Neural crest cell (in vitro differentiated cells): ENCODE results near the gene PARL. TPM values are rescaled to one million over a fixed set of nuclear protein-coding genes. Genes with fewer than 3 reads are reported as not detected.
"Not testable (repeated sequence)": the region's sequence is repeated elsewhere in the genome, so short reads cannot be mapped to it uniquely, and the experiment has no call there.

ENCODE experiments used
- DNase-seq: peaks from one replicate; pipeline ENCODE4 v3.0.0; 2021; ENCODE audit warnings: low read depth, mixed read lengths, low spot score
- H3K27ac Mint-ChIP-seq: one replicate; pipeline ENCODE4 v1.8.0; 2021; ENCODE audit warnings: mild to moderate bottlenecking, mixed read lengths; ENCODE audit not compliant: unreplicated experiment
- H3K27me3 Mint-ChIP-seq: 2 replicates; pipeline ENCODE4 v1.8.0; 2021; ENCODE audit warnings: low read depth, mild to moderate bottlenecking, mixed read lengths
- H3K36me3 Mint-ChIP-seq: 2 replicates; pipeline ENCODE4 v1.8.0; 2021; ENCODE audit warnings: low read depth, mild to moderate bottlenecking, mixed read lengths
- H3K4me1 Mint-ChIP-seq: 2 replicates; pipeline ENCODE4 v1.8.0; 2021; ENCODE audit warnings: mixed read lengths
- H3K4me3 Mint-ChIP-seq: one replicate; pipeline ENCODE4 v1.8.0; 2021; ENCODE audit warnings: mild to moderate bottlenecking, mixed read lengths
- H3K9me3 Mint-ChIP-seq: 2 replicates; pipeline ENCODE4 v1.8.0; 2021; ENCODE audit warnings: mixed read lengths
- total RNA-seq: library from RNA; stranded (reverse); gene quantifications from 2 replicates; pipeline ENCODE4 v1.2.1, GENCODE V29; 2021
- TF ChIP-seq, protein P1 (sequence below): fragments of 200-600 bp; sonication (generic); conservative IDR thresholded peaks from 2 replicates; pipeline ENCODE4 v1.5.0; 2021; ENCODE audit warnings: antibody characterized with exemption, mild to moderate bottlenecking

The PARL gene
- total RNA-seq, 1 donor from 2014 or later = 70.4 TPM

DNA sequence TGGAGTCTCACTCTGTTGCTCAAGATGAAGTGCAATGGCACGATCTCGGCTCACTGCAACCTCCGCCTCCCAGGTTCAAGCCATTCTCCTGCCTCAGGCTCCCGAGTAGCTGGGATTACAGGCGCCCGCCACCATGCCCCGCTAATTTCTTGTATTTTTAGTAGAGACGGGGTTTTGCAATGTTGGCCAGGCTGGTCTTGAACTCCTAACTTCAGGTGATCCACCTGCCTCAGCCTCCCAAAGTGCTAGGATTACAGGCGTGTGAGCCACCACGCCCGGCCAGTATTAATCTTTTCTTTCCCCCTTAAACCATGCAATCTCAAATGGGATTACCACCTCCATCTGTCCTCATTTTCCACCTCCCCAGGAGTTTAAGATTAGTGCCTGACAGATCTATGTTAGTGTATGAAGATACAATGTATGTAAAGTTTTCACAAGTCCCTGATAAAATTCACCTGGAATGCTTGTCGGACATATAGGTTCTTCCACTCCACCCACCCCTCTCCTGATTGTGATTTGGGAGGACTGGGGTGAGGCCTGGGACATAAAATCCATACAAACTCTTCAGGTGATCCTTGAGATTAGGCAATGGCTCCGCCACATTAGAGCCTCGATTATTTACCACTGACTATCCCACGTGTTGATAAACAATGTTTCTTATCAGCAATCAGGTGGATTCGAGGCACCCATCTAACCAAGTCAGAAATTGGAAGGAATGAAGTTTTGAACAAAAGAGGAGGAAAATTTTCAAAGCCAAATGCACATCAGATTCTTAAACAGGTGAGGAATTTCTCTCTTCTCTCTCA is 1.2 kb downstream of the PARL start:
- Mint-ChIP-seq H3K9me3 (no peaks in the 10 kb centered on the region), H3K4me3 (peak overlapping the region; percentile 98), H3K36me3 (no peaks in the 10 kb centered on the region), H3K4me1 (peaks cover 32% of the 10 kb centered on the region), H3K27me3 (peaks cover 9% of the 10 kb centered on the region), H3K27ac (no peak overlapping the region)
- DNase-seq = no peak
- TF ChIP-seq, protein P1, sequence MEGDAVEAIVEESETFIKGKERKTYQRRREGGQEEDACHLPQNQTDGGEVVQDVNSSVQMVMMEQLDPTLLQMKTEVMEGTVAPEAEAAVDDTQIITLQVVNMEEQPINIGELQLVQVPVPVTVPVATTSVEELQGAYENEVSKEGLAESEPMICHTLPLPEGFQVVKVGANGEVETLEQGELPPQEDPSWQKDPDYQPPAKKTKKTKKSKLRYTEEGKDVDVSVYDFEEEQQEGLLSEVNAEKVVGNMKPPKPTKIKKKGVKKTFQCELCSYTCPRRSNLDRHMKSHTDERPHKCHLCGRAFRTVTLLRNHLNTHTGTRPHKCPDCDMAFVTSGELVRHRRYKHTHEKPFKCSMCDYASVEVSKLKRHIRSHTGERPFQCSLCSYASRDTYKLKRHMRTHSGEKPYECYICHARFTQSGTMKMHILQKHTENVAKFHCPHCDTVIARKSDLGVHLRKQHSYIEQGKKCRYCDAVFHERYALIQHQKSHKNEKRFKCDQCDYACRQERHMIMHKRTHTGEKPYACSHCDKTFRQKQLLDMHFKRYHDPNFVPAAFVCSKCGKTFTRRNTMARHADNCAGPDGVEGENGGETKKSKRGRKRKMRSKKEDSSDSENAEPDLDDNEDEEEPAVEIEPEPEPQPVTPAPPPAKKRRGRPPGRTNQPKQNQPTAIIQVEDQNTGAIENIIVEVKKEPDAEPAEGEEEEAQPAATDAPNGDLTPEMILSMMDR = no peak

DNA sequence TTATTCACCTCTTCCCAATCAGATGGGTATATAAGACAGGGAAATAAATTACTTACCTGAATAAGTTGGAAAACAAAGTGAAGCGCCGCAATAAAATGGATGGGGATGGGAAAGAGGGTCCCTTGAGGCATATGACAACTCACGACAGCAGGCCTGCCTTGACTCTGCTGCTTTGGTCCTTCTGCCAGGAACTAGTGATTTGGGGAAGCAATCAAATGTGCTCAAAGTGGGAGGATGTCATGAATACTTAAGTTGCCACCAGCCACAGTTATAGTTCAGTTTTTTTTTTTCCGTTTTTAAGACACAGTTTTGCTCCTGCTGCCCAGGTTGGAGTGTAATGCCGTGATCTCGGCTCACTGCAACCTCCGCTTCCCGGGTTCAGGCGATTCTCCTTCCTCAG is 4.6 kb downstream of the PARL start:
- DNase-seq = no peak
- no peaks in the 10 kb centered on the region for H3K9me3 Mint-ChIP-seq
- no peak overlapping the region for H3K4me3 Mint-ChIP-seq
- TF ChIP-seq, protein P1 = no peak
- H3K4me1 Mint-ChIP-seq = peaks cover 27% of the 10 kb centered on the region
- peaks cover 4% of the 10 kb centered on the region for H3K36me3 Mint-ChIP-seq
- no peak overlapping the region for H3K27ac Mint-ChIP-seq
- H3K27me3 Mint-ChIP-seq = no peaks in the 10 kb centered on the region

DNA sequence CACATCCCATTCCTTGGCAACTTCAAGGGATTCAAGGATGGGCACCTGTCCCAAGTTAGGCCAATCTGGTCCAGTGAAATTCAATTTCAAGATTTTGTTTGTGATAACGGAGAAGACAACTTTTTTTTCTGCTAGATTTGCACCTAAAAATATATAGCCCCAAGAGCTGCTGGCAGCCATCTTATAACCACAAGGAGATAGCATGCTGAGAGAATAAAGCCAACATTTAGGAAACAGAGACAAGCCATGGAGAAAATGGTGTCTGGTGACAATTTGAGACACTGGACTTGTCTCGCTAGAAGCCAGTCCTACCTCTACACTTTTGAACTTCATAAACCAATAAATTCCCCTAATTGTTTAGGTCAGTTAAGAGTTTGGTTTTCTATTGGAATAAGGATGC is 5.4 kb downstream of the PARL start:
- Mint-ChIP-seq H3K27me3 (no peaks in the 10 kb centered on the region), H3K36me3 (peaks cover 4% of the 10 kb centered on the region)

DNA sequence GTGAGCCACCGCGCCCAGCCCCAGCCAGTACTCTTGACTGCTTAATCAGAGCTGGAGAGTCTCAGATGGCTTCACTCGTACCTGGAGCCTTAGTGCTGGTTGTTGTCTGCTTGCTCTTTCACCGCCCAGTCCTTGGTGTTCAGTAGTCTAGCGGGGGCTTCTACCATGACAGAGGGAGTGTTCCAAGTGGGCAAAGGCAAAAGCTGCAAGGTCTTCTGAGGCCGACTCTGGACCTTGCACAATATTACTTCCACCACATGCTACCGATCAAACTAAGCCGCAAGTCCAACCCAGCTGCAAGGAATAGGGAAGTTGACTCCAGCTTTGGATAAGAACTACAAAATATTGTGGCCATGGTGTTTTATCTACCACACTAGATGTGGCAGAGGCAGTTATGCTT is 6.6 kb downstream of the PARL start:
- peaks cover 4% of the 10 kb centered on the region for H3K36me3 Mint-ChIP-seq
- peaks cover 9% of the 10 kb centered on the region for H3K4me1 Mint-ChIP-seq
- TF ChIP-seq, protein P1 = no peak
- DNase-seq = no peak
- H3K27me3 Mint-ChIP-seq = no peaks in the 10 kb centered on the region
- no peak overlapping the region for H3K4me3 Mint-ChIP-seq
- H3K27ac Mint-ChIP-seq = no peak overlapping the region
- no peaks in the 10 kb centered on the region for H3K9me3 Mint-ChIP-seq

More for the DNA sequence above, 5.4 kb downstream of the PARL start:
- no peaks in the 10 kb centered on the region for H3K9me3 Mint-ChIP-seq
- no peak overlapping the region for H3K4me3 Mint-ChIP-seq
- peaks cover 21% of the 10 kb centered on the region for H3K4me1 Mint-ChIP-seq
- no peak for DNase-seq
- TF ChIP-seq, protein P1 = no peak
- H3K27ac Mint-ChIP-seq = no peak overlapping the region

DNA sequence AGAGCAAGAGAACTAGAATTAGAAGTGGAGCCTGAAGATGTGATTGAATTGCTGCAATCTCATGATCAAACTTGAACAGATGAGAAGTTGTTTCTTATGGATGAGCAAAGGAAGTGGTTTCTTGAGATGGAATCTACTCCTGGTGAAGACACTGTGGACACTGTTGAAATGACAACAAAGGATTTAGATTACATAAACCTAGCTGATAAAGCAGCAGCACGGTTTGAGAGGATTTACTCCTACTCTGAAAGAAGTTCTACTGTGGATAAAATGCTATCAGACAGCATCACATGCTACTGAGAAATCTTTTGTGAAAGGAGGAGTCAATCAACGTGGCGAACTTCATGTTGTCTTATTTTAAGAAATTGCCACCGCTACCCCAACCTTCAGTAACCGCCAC is 7.5 kb downstream of the PARL start:
- DNase-seq, H3K36me3 Mint-ChIP-seq, H3K4me3 Mint-ChIP-seq, H3K9me3 Mint-ChIP-seq, H3K4me1 Mint-ChIP-seq, H3K27ac Mint-ChIP-seq, H3K27me3 Mint-ChIP-seq: not testable (repeated sequence)

DNA sequence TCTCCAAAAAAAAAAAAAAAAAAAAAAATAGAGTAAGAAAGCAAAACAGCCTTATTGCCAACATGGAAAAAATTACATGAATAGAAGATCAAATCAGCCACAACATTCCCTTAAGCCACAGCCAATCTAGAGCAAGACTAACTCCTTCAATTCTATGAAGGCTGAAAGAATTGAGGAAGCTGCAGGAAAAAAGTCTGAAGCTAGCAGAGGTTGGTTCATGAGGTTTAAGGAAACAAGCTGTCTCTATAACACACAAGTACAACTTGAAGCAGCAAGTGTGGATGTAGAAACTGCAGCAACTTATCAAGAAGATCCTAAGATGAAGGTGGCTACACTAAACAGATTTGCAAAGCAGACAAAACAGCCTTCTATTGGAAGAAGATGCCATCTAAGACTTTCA is 9.3 kb downstream of the PARL start:
- TF ChIP-seq, protein P1 = no peak
- no peak overlapping the region for H3K27ac Mint-ChIP-seq
- no peaks in the 10 kb centered on the region for H3K9me3 Mint-ChIP-seq
- no peak overlapping the region for H3K4me3 Mint-ChIP-seq
- H3K36me3 Mint-ChIP-seq = peaks cover 4% of the 10 kb centered on the region
- H3K4me1 Mint-ChIP-seq = no peaks in the 10 kb centered on the region
- no peak for DNase-seq
- no peaks in the 10 kb centered on the region for H3K27me3 Mint-ChIP-seq
